Measurements from ENCODE around the gene EPHB1.
"Not testable (repeated sequence)": the region's sequence is repeated elsewhere in the genome, so short reads cannot be mapped to it uniquely, and the experiment has no call there.

EPHB1 gene

GRCh38 chr3:135090020-135090717 lies 295.1 kb downstream of the EPHB1 start:
- Mint-ChIP-seq H3K9me3 (no peaks in the 10 kb centered on the region), H3K27ac (no peak overlapping the region), H3K27me3 (peaks cover 8% of the 10 kb centered on the region)

GRCh38 chr3:135091946-135092345 lies 296.9 kb downstream of the EPHB1 start:
- Mint-ChIP-seq H3K9me3 (no peaks in the 10 kb centered on the region), H3K27ac (no peak overlapping the region), H3K4me3 (no peak overlapping the region), H3K27me3 (peaks cover 8% of the 10 kb centered on the region), H3K4me1 (peaks cover 6% of the 10 kb centered on the region)
- DNase-seq (no peak), ATAC-seq (no peak)

More at GRCh38 chr3:135090020-135090717, 295.1 kb downstream of the EPHB1 start:
- DNase-seq (no peak), ATAC-seq (no peak)
- peaks cover 6% of the 10 kb centered on the region for H3K4me1 Mint-ChIP-seq
- H3K4me3 Mint-ChIP-seq, result no peak overlapping the region

GRCh38 chr3:135093121-135093520 lies 298.1 kb downstream of the EPHB1 start:
- ATAC-seq (no peak), DNase-seq (no peak)
- peaks cover 6% of the 10 kb centered on the region for H3K4me1 Mint-ChIP-seq
- H3K4me3 Mint-ChIP-seq, result no peak overlapping the region
- no peaks in the 10 kb centered on the region for H3K9me3 Mint-ChIP-seq
- H3K27me3 Mint-ChIP-seq, result peaks cover 8% of the 10 kb centered on the region
- H3K27ac Mint-ChIP-seq, result peak overlapping the region in 1 of 2 donors; percentile 74

- ATAC-seq (no peak), DNase-seq (no peak)
- Mint-ChIP-seq H3K27me3 (peaks cover 8% of the 10 kb centered on the region), H3K27ac (no peak overlapping the region), H3K4me3 (no peak overlapping the region), H3K9me3 (no peaks in the 10 kb centered on the region), H3K4me1 (no peaks in the 10 kb centered on the region)
Measured at GRCh38 chr3:135097276-135097946, 302.4 kb downstream of the EPHB1 start.

- Mint-ChIP-seq H3K4me1 (no peaks in the 10 kb centered on the region), H3K27ac (no peak overlapping the region), H3K9me3 (no peaks in the 10 kb centered on the region), H3K27me3 (peaks cover under 1% of the 10 kb centered on the region), H3K4me3 (no peak overlapping the region)
- DNase-seq (no peak), ATAC-seq (no peak)
Measured at GRCh38 chr3:135099734-135100355, 304.8 kb downstream of the EPHB1 start.

- no peak for ATAC-seq
- Mint-ChIP-seq H3K4me3 (no peak overlapping the region), H3K27me3 (no peaks in the 10 kb centered on the region), H3K9me3 (no peaks in the 10 kb centered on the region), H3K4me1 (no peaks in the 10 kb centered on the region), H3K27ac (no peak overlapping the region)
- DNase-seq, result no peak
Measured at GRCh38 chr3:135100366-135100765, 305.3 kb downstream of the EPHB1 start.

GRCh38 chr3:135103917-135104316 lies 308.9 kb downstream of the EPHB1 start:
- ATAC-seq, result no peak
- Mint-ChIP-seq H3K27ac (peak overlapping the region in 1 of 2 donors; percentile 27), H3K9me3 (no peaks in the 10 kb centered on the region), H3K4me1 (no peaks in the 10 kb centered on the region), H3K27me3 (no peaks in the 10 kb centered on the region), H3K4me3 (no peak overlapping the region)
- no peak for DNase-seq

- Mint-ChIP-seq H3K27ac (no peak overlapping the region), H3K4me1 (no peaks in the 10 kb centered on the region), H3K4me3 (no peak overlapping the region), H3K9me3 (no peaks in the 10 kb centered on the region), H3K27me3 (no peaks in the 10 kb centered on the region)
- no peak for DNase-seq
- no peak for ATAC-seq
Measured at GRCh38 chr3:135106445-135106844, 311.4 kb downstream of the EPHB1 start.

GRCh38 chr3:135107043-135107442 lies 312.0 kb downstream of the EPHB1 start:
- Mint-ChIP-seq H3K4me1 (no peaks in the 10 kb centered on the region), H3K4me3 (no peak overlapping the region), H3K27me3 (no peaks in the 10 kb centered on the region), H3K27ac (no peak overlapping the region), H3K9me3 (no peaks in the 10 kb centered on the region)
- DNase-seq, result no peak
- no peak for ATAC-seq

GRCh38 chr3:135109681-135110080 lies 314.6 kb downstream of the EPHB1 start:
- Mint-ChIP-seq H3K27me3 (no peaks in the 10 kb centered on the region), H3K4me1 (no peaks in the 10 kb centered on the region), H3K27ac (no peak overlapping the region), H3K4me3 (no peak overlapping the region), H3K9me3 (no peaks in the 10 kb centered on the region)
- no peak for ATAC-seq
- DNase-seq, result no peak

GRCh38 chr3:135114551-135114950 lies 319.5 kb downstream of the EPHB1 start:
- H3K27ac Mint-ChIP-seq, H3K4me1 Mint-ChIP-seq, ATAC-seq, H3K27me3 Mint-ChIP-seq, DNase-seq, H3K4me3 Mint-ChIP-seq: not testable (repeated sequence)
- H3K9me3 Mint-ChIP-seq, result peaks cover 0 to 16% of the 10 kb centered on the region in 2 donors

GRCh38 chr3:135117977-135118376 lies 322.9 kb downstream of the EPHB1 start:
- H3K27ac Mint-ChIP-seq, result no peak overlapping the region
- no peak overlapping the region for H3K4me3 Mint-ChIP-seq
- DNase-seq, result no peak
- no peaks in the 10 kb centered on the region for H3K4me1 Mint-ChIP-seq
- no peak for ATAC-seq
- peaks cover 0 to 16% of the 10 kb centered on the region in 2 donors for H3K9me3 Mint-ChIP-seq
- H3K27me3 Mint-ChIP-seq, result no peaks in the 10 kb centered on the region

- Mint-ChIP-seq H3K9me3 (peaks cover 0 to 16% of the 10 kb centered on the region in 2 donors), H3K27ac (no peak overlapping the region), H3K4me3 (no peak overlapping the region), H3K27me3 (no peaks in the 10 kb centered on the region), H3K4me1 (no peaks in the 10 kb centered on the region)
- DNase-seq (no peak), ATAC-seq (no peak)
Measured at GRCh38 chr3:135118792-135119191, 323.7 kb downstream of the EPHB1 start.

- no peaks in the 10 kb centered on the region for H3K9me3 Mint-ChIP-seq
- no peak for DNase-seq
- ATAC-seq, result no peak
- no peaks in the 10 kb centered on the region for H3K27me3 Mint-ChIP-seq
- H3K4me1 Mint-ChIP-seq, result no peaks in the 10 kb centered on the region
- H3K4me3 Mint-ChIP-seq, result no peak overlapping the region
- no peak overlapping the region for H3K27ac Mint-ChIP-seq
Measured at GRCh38 chr3:135125171-135125801, 330.2 kb downstream of the EPHB1 start.

GRCh38 chr3:135127946-135128470 lies 332.9 kb downstream of the EPHB1 start:
- no peaks in the 10 kb centered on the region for H3K4me1 Mint-ChIP-seq

GRCh38 chr3:135128818-135129217 lies 333.8 kb downstream of the EPHB1 start:
- Mint-ChIP-seq H3K27ac (no peak overlapping the region), H3K9me3 (no peaks in the 10 kb centered on the region), H3K4me1 (no peaks in the 10 kb centered on the region), H3K4me3 (no peak overlapping the region), H3K27me3 (no peaks in the 10 kb centered on the region)
- no peak for DNase-seq
- ATAC-seq, result no peak

More at GRCh38 chr3:135127946-135128470, 332.9 kb downstream of the EPHB1 start:
- ATAC-seq (no peak), DNase-seq (no peak)
- Mint-ChIP-seq H3K4me3 (no peak overlapping the region), H3K27me3 (no peaks in the 10 kb centered on the region), H3K9me3 (no peaks in the 10 kb centered on the region), H3K27ac (no peak overlapping the region)

Data from stimulated activated naive CD8-positive, alpha-beta T cell treated with anti-CD3 and anti-CD28 coated beads, Interleukin-15, amount 100 ng/mL, for 72 hours (primary cell).